ENCODE measurements around the gene HELZ.

Gene HELZ

GRCh38 chr17:67245694-67246402 is 852 bp upstream of the HELZ start (continued):
- TF ChIP-seq PBX3 (CRISPR knock-in tag; IDR thresholded peaks at IDR 0.05) (0 out of 2 replicates have a peak, but pooled peaks have one; percentile 44), ZBTB11 (tag by site-specific recombination; conservative IDR thresholded peaks at IDR 0.05; ENCODE audit: low read depth) (peak; percentile 73; the same call in 1 of the 2 replicates), ZSCAN30 (tag by site-specific recombination; IDR thresholded peaks at IDR 0.05) (peak; percentile 100), ZNF843 (tag by site-specific recombination; IDR thresholded peaks at IDR 0.05) (no peak), ZSCAN5A (tag by site-specific recombination; IDR thresholded peaks at IDR 0.05) (no peak), GLIS1 (tag by site-specific recombination; IDR thresholded peaks at IDR 0.05) (0 out of 2 replicates have a peak, but pooled peaks have one; percentile 29), ZNF571 (tag by site-specific recombination; IDR thresholded peaks at IDR 0.05) (no peak), ZNF335 (tag by site-specific recombination; conservative IDR thresholded peaks at IDR 0.05) (no peak), ZNF140 (tag by site-specific recombination; IDR thresholded peaks at IDR 0.05) (no peak), GLI4 (tag by site-specific recombination; IDR thresholded peaks at IDR 0.05) (no peak), ZNF76 (tag by site-specific recombination; IDR thresholded peaks at IDR 0.05; ENCODE audit: borderline replicate concordance, low read depth) (peak; percentile 15; the same call in 1 of the 2 replicates), SCRT2 (tag by site-specific recombination; IDR thresholded peaks at IDR 0.05) (no peak), ZNF501 (tag by site-specific recombination; IDR thresholded peaks at IDR 0.05) (no peak), TRIM28 (IDR thresholded peaks at IDR 0.05; ENCODE audit: borderline replicate concordance, low read length) (no peak), ZNF596 (tag by site-specific recombination; IDR thresholded peaks at IDR 0.05) (no peak), RBAK (tag by site-specific recombination; IDR thresholded peaks at IDR 0.05) (no peak), ZNF354C (tag by site-specific recombination; IDR thresholded peaks at IDR 0.05; ENCODE audit: borderline replicate concordance, low read depth) (no peak), ZEB2 (tag by site-specific recombination; IDR thresholded peaks at IDR 0.05) (peak; percentile 50; the same call in 1 of the 2 replicates), ZIC2 (tag by site-specific recombination; IDR thresholded peaks at IDR 0.05) (no peak), MEIS1 (CRISPR knock-in tag; IDR thresholded peaks at IDR 0.05; ENCODE audit: borderline replicate concordance) (no peak), ZNF184 (tag by site-specific recombination; IDR thresholded peaks at IDR 0.05) (no peak), ZNF169 (tag by site-specific recombination; IDR thresholded peaks at IDR 0.05) (no peak), FEZF1 (tag by site-specific recombination; IDR thresholded peaks at IDR 0.05) (no peak), ZBTB26 (tag by site-specific recombination; optimal IDR thresholded peaks at IDR 0.05) (peak; percentile 55), ZNF146 (tag by site-specific recombination; IDR thresholded peaks at IDR 0.05) (no peak), ZSCAN23 (tag by site-specific recombination; IDR thresholded peaks at IDR 0.05) (no peak), ZNF404 (tag by site-specific recombination; IDR thresholded peaks at IDR 0.05) (no peak), ZNF37A (tag by site-specific recombination; IDR thresholded peaks at IDR 0.05) (0 out of 2 replicates have a peak, but pooled peaks have one; percentile 5)
